GM12873 (cell line): ENCODE results near the gene HOXC11.

Experiments
- CTCF ChIP-seq: IDR thresholded peaks from 2 replicates; pipeline ENCODE4 v1.5.1; 2012; ENCODE audit warnings: low read depth, mild to moderate bottlenecking, moderate library complexity, low read length, control low read depth; ENCODE audit not compliant: insufficient read depth; ENCODE audit errors: missing control alignments

HOXC11 gene

GRCh38 chr12:53952335-53952694 is 20.6 kb upstream of the HOXC11 start:
- TF ChIP-seq CTCF, result no peak

- no peak for TF ChIP-seq CTCF
These were observed 19.8 kb upstream of the HOXC11 start for GRCh38 chr12:53952871-53953734.

- TF ChIP-seq CTCF, result no peak
These were observed 18.9 kb upstream of the HOXC11 start for GRCh38 chr12:53953831-53954693.

- TF ChIP-seq CTCF, result no peak
These were observed 18.3 kb upstream of the HOXC11 start, which contains the start of gene HOXC12 for GRCh38 chr12:53954694-53955035. HOXC12 (plus strand) TSS chr12:53954903; CDS start chr12:53954930, 27 bp downstream.

GRCh38 chr12:53955036-53955775 is 17.7 kb upstream of the HOXC11 start:
- no peak for TF ChIP-seq CTCF

- TF ChIP-seq CTCF, result no peak
These were observed 17.1 kb upstream of the HOXC11 start for GRCh38 chr12:53955776-53956250.
